ENCODE results near the gene SPINT2.
"Not testable (repeated sequence)": the region's sequence is repeated elsewhere in the genome, so short reads cannot be mapped to it uniquely, and the experiment has no call there.

The SPINT2 gene

DNA sequence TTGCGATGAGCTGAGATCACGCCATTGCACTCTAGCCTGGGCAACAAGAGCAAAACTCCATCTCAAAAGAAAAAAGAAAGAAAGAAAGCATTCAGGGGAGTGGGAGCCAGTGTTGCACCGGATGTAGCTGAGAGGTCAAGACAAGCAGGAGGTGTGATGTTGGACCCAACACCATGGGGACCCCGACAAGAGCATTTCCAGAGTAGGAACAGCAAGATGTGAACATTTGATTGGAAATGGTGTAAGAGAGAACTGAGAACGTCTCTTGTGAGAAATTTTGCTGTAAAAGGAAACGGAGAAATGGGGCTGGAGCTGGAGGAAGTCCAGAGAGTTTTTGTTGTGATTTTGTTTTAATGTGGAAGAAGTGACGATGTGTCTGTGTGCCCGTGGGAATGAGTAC lies 24.6 kb upstream of the SPINT2 start:
- no peak for DNase-seq (ENCODE audit: low spot score)

DNA sequence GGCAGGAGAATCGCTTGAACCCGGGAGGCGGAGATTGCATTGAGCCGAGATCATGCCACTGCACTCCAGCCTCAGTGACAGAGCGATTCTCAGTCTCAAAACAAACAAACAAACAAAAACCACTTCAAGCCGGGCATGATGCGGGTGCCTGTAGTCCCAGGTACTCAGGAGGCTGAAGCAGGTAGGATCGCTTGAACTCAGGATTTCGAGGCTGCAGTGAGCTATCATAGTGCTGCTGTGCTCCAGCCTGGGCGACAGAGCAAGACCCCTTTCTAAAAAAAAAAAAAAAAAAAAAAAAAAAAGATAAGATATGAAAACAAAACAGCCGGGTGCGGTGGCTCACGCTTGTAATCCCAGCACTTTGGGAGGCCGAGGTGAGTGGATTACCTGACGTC lies 21.1 kb upstream of the SPINT2 start:
- DNase-seq (ENCODE audit: low spot score) = no peak

GRCh38 chr19:38245826-38246498 lies 18.4 kb upstream of the SPINT2 start:
- no peak for DNase-seq (ENCODE audit: low spot score)

GRCh38 chr19:38247126-38247525 lies 17.2 kb upstream of the SPINT2 start:
- no peak for DNase-seq (ENCODE audit: low spot score)

DNA sequence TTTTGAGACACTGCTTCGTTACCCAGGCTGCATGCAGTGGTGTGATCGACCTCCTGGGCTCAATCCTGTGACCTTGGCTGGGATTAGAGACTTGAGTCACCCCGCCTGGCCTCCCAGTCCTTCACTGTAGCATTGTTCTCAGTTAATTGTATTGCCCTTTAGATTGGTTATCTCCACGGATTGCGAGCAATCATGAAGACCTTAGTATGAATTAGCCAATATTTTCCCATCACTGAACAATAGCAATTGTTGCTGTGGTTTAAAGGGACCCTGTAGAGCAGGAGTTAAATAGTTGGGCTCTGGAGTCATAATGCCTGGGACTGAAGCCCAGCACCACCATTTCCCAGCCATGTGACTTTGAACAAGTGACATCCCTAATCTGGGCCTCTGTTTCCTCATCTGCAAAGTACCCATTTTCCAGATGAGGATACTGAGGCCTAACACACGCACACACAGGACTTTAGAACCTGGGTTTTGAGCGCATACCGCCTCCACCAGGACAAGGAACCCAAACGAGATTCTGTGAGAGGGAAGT lies 16.6 kb upstream of the SPINT2 start:
- DNase-seq (ENCODE audit: low spot score) = no peak

DNA sequence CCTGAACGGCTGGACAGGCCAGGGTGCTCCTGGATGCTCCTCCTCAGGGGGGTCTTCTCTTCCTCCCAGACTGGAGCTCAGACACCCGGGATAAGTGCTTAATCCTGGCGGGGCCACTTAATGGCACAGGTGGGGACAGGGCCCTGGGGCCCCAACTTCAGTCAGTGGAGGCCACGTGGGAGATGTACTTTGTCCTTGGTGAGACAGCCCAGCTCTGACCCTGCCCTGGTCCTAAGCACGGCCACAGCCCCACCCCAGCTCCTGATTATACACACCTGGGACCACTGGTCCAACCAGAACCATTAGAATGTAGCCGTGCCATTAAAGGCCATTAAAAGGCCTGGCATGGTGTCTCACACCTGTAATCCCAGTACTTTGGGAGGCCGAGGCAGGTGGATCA lies 16.0 kb upstream of the SPINT2 start:
- no peak for DNase-seq (ENCODE audit: low spot score)

GRCh38 chr19:38250428-38250820 lies 13.9 kb upstream of the SPINT2 start:
- no peak for DNase-seq (ENCODE audit: low spot score)

GRCh38 chr19:38250821-38251563 lies 13.4 kb upstream of the SPINT2 start:
- DNase-seq (ENCODE audit: low spot score) = peak; percentile 68

DNA sequence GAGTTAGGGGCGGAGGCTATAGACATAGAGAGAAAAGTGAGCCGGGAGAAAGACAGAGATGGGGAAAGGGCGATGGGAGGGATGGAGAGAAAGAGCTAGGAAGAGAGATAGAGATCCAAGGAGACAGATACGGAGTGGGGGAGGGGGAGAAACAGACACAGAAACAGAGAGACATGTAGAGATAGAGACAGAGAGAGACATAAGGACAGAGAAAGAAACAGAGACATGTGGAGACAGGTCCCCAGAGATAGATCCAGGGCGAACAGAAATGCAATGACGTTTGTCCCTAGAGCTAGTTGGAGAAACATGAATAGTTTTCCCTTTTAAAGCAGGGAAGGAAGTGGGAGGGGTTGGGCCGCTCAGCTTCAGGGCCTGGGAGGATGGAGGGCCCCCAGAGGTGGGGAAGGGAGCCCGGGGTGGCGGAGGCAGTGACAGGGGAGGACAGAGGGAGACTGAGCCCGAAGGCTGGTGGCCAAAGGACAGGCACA lies 12.8 kb upstream of the SPINT2 start:
- peak; percentile 62 for DNase-seq (ENCODE audit: low spot score)

DNA sequence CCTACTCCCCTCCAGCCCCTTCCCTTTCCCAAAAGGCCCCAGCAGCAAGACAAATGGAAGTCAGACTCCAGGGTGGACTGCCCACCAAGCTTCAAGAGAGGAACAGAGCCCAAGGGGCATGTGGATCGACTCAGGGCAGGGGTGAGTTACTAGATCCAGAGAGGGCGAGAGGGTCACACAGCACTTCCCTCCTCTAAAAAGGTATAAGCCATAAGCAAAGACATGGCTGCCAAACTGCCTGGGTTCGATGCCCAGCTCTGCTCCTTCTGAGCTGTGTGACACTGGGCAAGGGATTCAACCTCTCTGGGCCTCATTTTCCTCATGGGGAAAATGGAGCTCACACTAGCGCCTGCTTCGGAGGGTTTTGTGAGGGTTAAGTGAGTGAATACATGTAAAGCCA lies 12.0 kb upstream of the SPINT2 start:
- no peak for DNase-seq (ENCODE audit: low spot score)

- DNase-seq (ENCODE audit: low spot score) = no peak
Measured at GRCh38 chr19:38252941-38253691, 11.3 kb upstream of the SPINT2 start.

DNA sequence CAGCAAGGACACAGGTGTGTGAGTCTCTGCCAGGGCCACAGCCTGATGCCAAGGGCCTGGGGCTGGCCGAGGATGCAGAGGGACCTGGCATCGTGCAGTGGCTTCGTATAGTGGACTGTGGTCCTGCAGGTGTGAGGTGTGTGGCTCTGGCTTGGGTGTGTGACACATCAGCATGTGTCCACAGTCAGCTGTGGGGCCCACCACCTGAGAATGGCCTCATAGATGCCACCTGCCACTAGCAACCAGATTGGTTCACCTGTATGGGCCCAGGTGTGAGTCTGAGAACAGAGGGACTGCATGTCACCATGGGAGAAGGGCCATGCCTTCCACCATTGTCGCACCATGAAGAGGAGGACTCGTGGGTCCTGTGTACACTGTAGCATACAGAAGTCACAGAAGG lies 10.6 kb upstream of the SPINT2 start:
- no peak for DNase-seq (ENCODE audit: low spot score)

DNA sequence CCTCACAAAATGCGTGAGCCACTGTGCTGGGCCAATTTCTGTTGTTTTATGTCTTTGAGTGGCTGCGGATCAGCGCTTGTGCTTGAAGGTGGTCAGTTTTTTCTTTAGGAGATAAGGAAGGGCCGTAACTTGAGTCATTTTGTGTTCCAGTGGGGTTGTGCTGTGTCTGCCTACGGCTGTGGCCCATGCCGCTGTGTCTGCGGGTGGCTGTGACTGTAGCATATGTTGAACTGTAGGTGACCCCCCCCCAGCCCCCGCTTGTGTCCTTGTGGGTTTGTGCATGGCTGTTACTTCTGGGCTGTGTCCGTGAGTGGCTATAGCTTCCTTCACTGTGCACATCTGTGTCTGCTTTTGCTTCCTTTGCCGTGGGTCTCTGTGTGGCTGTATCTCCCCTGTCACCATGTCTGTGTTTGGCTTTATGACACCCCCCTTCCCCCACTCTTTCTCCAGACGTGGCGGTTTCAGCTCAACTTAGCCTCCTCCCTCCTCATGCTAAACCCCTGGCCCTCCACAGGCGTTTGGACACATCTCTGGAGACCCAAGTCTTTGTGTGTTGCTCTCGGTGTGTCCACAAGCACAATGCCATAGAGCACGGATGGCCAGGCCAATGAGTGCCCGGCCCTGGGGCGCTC lies 8.9 kb upstream of the SPINT2 start:
- DNase-seq (ENCODE audit: low spot score) = peak; percentile 52

DNA sequence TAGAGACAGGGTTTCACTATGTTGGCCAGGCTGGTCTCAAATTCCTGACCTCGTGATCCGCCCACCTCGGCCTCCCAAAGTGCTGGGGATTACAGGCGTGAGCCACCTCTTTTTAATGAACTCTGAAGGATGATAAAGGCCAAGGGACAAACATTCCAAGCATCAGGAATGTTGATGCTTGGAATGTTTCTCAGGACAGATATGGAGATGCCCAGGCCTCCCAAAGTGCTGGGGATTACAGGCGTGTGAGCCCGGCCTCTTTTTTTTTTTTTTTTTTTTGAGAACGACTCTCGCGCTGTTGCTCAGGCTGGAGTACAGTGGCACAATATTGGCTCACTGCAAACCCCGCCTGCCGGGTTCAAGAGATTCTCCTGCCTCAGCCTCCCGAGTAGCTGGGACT lies 2.4 kb upstream of the SPINT2 start:
- DNase-seq (ENCODE audit: low spot score) = not testable (repeated sequence)

- DNase-seq (ENCODE audit: low spot score) = no peak
Measured at GRCh38 chr19:38262585-38263268, 1.6 kb upstream of the SPINT2 start.

DNA sequence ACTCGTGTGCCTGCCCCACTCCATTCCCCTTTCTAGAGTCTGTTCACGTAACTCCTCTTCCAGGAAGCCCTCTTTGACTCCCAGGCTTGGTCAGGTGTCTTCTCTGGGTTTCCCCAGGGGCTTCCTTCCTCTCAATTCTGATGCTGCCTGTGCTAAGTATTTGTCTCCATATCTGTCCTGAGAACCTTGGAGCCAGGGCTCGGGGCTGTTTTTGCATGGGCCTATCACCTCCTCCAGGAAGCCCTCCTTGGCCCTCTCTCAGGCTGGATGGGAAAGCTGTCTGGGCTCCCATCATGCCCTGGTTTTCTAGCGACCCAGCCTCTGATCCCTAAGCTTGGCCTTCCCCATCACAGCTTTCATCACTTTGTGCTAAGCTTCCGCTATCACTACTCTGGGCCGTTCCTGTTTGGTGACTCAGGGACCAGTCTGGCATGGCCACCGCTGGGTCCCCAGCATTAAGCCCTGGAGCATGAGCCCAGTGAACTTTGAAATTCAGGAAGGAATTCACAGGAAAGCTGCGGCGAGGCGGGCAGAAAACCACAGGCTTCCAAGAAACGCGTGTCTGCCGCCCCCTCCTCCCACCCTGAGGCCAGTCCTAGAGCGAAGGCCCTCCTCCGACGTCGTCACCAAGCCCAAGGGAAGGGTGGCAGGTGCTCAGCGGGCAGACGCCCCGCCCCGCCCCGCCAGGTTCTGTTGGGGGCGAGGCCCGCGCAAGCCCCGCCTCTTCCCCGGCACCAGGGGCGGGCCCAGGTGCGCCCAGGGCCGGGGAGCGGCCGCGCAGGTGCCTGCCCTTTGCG lies 486 bp upstream of the SPINT2 start:
- peak; percentile 86 for DNase-seq (ENCODE audit: low spot score)

- no peak for DNase-seq (ENCODE audit: low spot score)
Measured at GRCh38 chr19:38265213-38265861, 964 bp downstream of the SPINT2 start.

DNA sequence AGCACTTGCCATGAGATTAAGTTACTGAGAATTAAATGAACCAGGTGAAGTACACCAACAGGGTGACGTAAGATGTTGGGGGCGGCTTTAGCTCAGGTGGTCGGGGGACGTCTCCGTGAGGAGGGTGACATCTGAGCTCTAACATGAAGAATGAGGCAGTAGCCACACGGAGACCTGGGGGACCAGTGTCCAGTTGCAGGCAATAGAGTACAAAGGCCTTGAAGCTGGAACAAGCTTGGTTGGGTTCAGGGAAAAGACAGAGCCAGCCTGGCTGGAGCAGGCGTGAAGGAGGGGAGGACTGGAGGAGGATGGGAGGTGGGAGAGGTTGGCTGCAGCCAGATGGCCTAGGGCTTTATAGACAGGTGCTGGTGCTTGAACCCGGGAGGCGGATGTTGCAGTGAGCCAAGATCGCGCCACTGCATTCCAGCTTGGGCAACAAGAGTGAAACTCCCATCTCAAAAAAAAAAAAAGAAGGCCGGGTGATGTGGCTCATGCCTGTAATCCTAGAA lies 1.6 kb downstream of the SPINT2 start:
- no peak for DNase-seq (ENCODE audit: low spot score)

- peak; percentile 60 for DNase-seq (ENCODE audit: low spot score)
Measured at GRCh38 chr19:38266981-38267597, 2.7 kb downstream of the SPINT2 start.
